Measurements from ENCODE around the gene PGAP3. TPM values are rescaled to one million over a fixed set of nuclear protein-coding genes. Genes with fewer than 3 reads are reported as not detected.

The PGAP3 gene
- total and polyA plus RNA-seq, 2 of the 4 experiments (the other 2 are of a cell fraction): 4.3 to 9.8 TPM

DNA sequence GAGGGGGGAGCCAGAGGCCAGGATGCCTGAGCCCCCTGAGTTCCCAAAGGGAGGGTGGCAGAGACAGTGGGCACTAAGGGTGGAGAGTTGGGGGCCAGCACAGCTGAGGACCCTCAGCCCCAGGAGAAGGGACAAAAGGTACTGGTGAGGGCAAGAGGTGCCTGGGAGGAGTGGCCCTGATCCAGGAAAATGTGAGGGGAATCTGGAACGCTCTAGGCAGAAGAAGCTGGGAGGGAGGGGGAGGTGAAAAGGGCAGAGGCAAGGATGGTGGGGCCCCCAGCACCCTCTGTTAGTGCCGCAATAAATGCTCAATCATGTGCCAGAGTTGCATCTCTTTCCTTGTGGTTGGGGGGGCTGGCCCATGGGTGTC lies 21.6 kb downstream of the PGAP3 start:
- Histone ChIP-seq H4K5ac (ENCODE audit: low read depth, low read length) (no peak overlapping the region), H4K20me1 (ENCODE audit: insufficient read depth, low read length) (no peaks in the 10 kb centered on the region; the same call in none of the 2 replicates), H4K8ac (ENCODE audit: low read depth in 2 of 2, low read length in 2 of 2) (no peak overlapping the region), H3K9me3 (ENCODE audit: control insufficient read depth, insufficient read depth, low read length) (no peaks in the 10 kb centered on the region), H2AK9ac (replicated peaks; ENCODE audit: low read depth, low read length, poor library complexity) (peak overlapping the region; percentile 24), H3K14ac (replicated peaks; ENCODE audit: low read depth, low read length) (no peak overlapping the region), H3K9me1 (ENCODE audit: insufficient read depth, low read length) (no peaks in the 10 kb centered on the region), H2BK5ac (ENCODE audit: low read depth, low read length, poor library complexity, severe bottlenecking) (no peak overlapping the region), H2BK15ac (ENCODE audit: low read depth, low read length) (no peak overlapping the region), H3K4me2 (ENCODE audit: low read depth, low read length) (no peak overlapping the region), H3K4me1 (ENCODE audit: control insufficient read depth, insufficient read depth, low read length) (peaks cover 7% of the 10 kb centered on the region; the same call in 1 of the 2 replicates), H3K4ac (ENCODE audit: low read depth, low read length) (no peak overlapping the region), H3K36me3 (ENCODE audit: control insufficient read depth, insufficient read depth, low read length) (peaks cover 10% of the 10 kb centered on the region), H3K9ac (ENCODE audit: low read depth, low read length) (no peak overlapping the region), H3K18ac (ENCODE audit: low read depth, low read length) (no peak overlapping the region), H2BK120ac (ENCODE audit: low read depth, low read length) (no peak overlapping the region), H3K79me1 (ENCODE audit: low read depth in 1 of 2, low read length in 2 of 2) (no peaks in the 10 kb centered on the region), H3K27ac (ENCODE audit: insufficient read depth, low read length) (no peak overlapping the region), H3K27me3 (ENCODE audit: control insufficient read depth, insufficient read depth, low read length) (peaks cover 34% of the 10 kb centered on the region), H4K91ac (ENCODE audit: insufficient read depth, low read depth, low read length) (no peak overlapping the region), H3K23ac (ENCODE audit: low read depth, low read length) (no peak overlapping the region), H3K56ac (ENCODE audit: extremely low read depth, insufficient read depth, low read length) (no peak overlapping the region), H2BK20ac (ENCODE audit: low read depth, low read length) (no peak overlapping the region), H2AFZ (replicated peaks; ENCODE audit: low read length, poor library complexity) (no peak overlapping the region), H2AK5ac (ENCODE audit: low read depth, low read length) (no peak overlapping the region), H3K4me3 (ENCODE audit: insufficient read depth, low read depth, low read length) (no peak overlapping the region)
- TF ChIP-seq, protein P1, sequence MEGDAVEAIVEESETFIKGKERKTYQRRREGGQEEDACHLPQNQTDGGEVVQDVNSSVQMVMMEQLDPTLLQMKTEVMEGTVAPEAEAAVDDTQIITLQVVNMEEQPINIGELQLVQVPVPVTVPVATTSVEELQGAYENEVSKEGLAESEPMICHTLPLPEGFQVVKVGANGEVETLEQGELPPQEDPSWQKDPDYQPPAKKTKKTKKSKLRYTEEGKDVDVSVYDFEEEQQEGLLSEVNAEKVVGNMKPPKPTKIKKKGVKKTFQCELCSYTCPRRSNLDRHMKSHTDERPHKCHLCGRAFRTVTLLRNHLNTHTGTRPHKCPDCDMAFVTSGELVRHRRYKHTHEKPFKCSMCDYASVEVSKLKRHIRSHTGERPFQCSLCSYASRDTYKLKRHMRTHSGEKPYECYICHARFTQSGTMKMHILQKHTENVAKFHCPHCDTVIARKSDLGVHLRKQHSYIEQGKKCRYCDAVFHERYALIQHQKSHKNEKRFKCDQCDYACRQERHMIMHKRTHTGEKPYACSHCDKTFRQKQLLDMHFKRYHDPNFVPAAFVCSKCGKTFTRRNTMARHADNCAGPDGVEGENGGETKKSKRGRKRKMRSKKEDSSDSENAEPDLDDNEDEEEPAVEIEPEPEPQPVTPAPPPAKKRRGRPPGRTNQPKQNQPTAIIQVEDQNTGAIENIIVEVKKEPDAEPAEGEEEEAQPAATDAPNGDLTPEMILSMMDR (conservative IDR thresholded peaks at IDR 0.05; ENCODE audit: low read depth, low read length): no peak
- TF ChIP-seq MAZ (IDR thresholded peaks at IDR 0.05; ENCODE audit: borderline replicate concordance, low read depth, low read length) (no peak), FOS (IDR thresholded peaks at IDR 0.05; ENCODE audit: low read depth, low read length) (no peak), MAFK (IDR thresholded peaks at IDR 0.05; ENCODE audit: low read depth, low read length) (no peak), RCOR1 (IDR thresholded peaks at IDR 0.05; ENCODE audit: insufficient replicate concordance, low read length) (no peak)
- intact Hi-C loops (cut with micrococcal nuclease) (no loop called here), dilution Hi-C loops (cut with HindIII; ENCODE audit: low sequenced_read_pairs, unreplicated experiment) (no loop called here), in situ Hi-C loops (cut with MboI; ENCODE audit: low sequenced_read_pairs) (no loop called here)
- ATAC-seq (ENCODE audit: low read depth) (no peak), DNase-seq (no peak)
- WGBS, 2 experiments (ENCODE audit: extremely low coverage in 2 of 2, insufficient read length in 1 of 2): no CpG with 5 or more reads among the region's 2 CpGs
- POLR2A ChIA-PET (ENCODE audit: unreplicated experiment): no interaction called here
- BruUV-seq (replicated peaks): no TSS peak
- CTCF ChIA-PET: interaction anchor here (0.9 to 1.7 kb wide), 3 partner anchors 25 to 45 kb away, joined by 3 to 4 read pairs (median 3); no protein-coding TSS in a partner anchor

Data from IMR-90 (cell line).